ENCODE results near the gene AQP12A. TPM values are rescaled to one million over a fixed set of nuclear protein-coding genes. Genes with fewer than 3 reads are reported as not detected.

The AQP12A gene
- total RNA-seq, 4 donors from 2014 or later = not detected

GRCh38 chr2:240704651-240705050, 13.0 kb downstream of the AQP12A start:
- no peaks in the 10 kb centered on the region for H3K4me1 ChIP-seq
- TF ChIP-seq POLR2A (IDR thresholded peaks at IDR 0.05) (no peak), CTCF (IDR thresholded peaks at IDR 0.05) (no peak)
- no peak for DNase-seq
- H3K36me3 ChIP-seq = no peaks in the 10 kb centered on the region
- H3K9me3 ChIP-seq = no peaks in the 10 kb centered on the region
- no peaks in the 10 kb centered on the region for H3K27me3 ChIP-seq
- H3K27ac ChIP-seq = no peak overlapping the region
- no peak overlapping the region for H3K4me3 ChIP-seq
- intact Hi-C loops (cut with DNase I; ENCODE audit: low total_unique reads) = no loop called here

- DNase-seq = no peak
- Histone ChIP-seq H3K27ac (no peak overlapping the region), H3K27me3 (no peaks in the 10 kb centered on the region), H3K9me3 (no peaks in the 10 kb centered on the region), H3K36me3 (no peaks in the 10 kb centered on the region), H3K4me3 (no peak overlapping the region), H3K4me1 (no peaks in the 10 kb centered on the region)
- TF ChIP-seq CTCF (IDR thresholded peaks at IDR 0.05) = no peak
- no peak for TF ChIP-seq POLR2A (IDR thresholded peaks at IDR 0.05)
- intact Hi-C loops (cut with DNase I; ENCODE audit: low total_unique reads) = no loop called here
These were observed 13.6 kb downstream of the AQP12A start for GRCh38 chr2:240705204-240705791.

GRCh38 chr2:240707043-240707756, 15.5 kb downstream of the AQP12A start:
- no peaks in the 10 kb centered on the region for H3K27me3 ChIP-seq
- intact Hi-C loops (cut with DNase I; ENCODE audit: low total_unique reads) = no loop called here

GRCh38 chr2:240707821-240708220, 16.2 kb downstream of the AQP12A start:
- intact Hi-C loops (cut with DNase I; ENCODE audit: low total_unique reads) = no loop called here
- Histone ChIP-seq H3K9me3 (no peaks in the 10 kb centered on the region), H3K36me3 (no peaks in the 10 kb centered on the region), H3K27me3 (no peaks in the 10 kb centered on the region), H3K27ac (no peak overlapping the region), H3K4me1 (no peaks in the 10 kb centered on the region), H3K4me3 (no peak overlapping the region)
- DNase-seq = no peak
- TF ChIP-seq POLR2A (IDR thresholded peaks at IDR 0.05) (no peak), CTCF (IDR thresholded peaks at IDR 0.05) (no peak)

More at GRCh38 chr2:240707043-240707756, 15.5 kb downstream of the AQP12A start:
- Histone ChIP-seq H3K36me3 (no peaks in the 10 kb centered on the region), H3K4me3 (no peak overlapping the region), H3K9me3 (no peaks in the 10 kb centered on the region), H3K27ac (no peak overlapping the region), H3K4me1 (no peaks in the 10 kb centered on the region)
- no peak for DNase-seq
- TF ChIP-seq POLR2A (IDR thresholded peaks at IDR 0.05) (no peak), CTCF (IDR thresholded peaks at IDR 0.05) (no peak)

- no peaks in the 10 kb centered on the region for H3K36me3 ChIP-seq
- no peak for DNase-seq
- H3K4me1 ChIP-seq = no peaks in the 10 kb centered on the region
- intact Hi-C loops (cut with DNase I; ENCODE audit: low total_unique reads) = no loop called here
- H3K27ac ChIP-seq = no peak overlapping the region
- no peak for TF ChIP-seq POLR2A (IDR thresholded peaks at IDR 0.05)
- no peaks in the 10 kb centered on the region for H3K9me3 ChIP-seq
- H3K27me3 ChIP-seq = no peaks in the 10 kb centered on the region
- no peak overlapping the region for H3K4me3 ChIP-seq
These were observed 16.8 kb downstream of the AQP12A start for GRCh38 chr2:240708457-240708856.

Data from uterus (tissue), 4 donors.